Panc1 (cell line): ENCODE measurements around the gene FILIP1L.

Experiments
- CTCF ChIP-seq: fragments of 450-650 bp; IDR thresholded peaks from 2 replicates; pipeline ENCODE4 v1.5.1; 2017; ENCODE audit warnings: mild to moderate bottlenecking
- SIN3A ChIP-seq: IDR thresholded peaks from 2 replicates; pipeline ENCODE4 v1.6.1; 2012; ENCODE audit warnings: low read depth, mild to moderate bottlenecking, low read length, moderate library complexity, borderline replicate concordance; ENCODE audit not compliant: insufficient read depth

GRCh38 chr3:100047455-100048141 lies 66.7 kb downstream of the FILIP1L start:
- TF ChIP-seq SIN3A = no peak
- no peak for TF ChIP-seq CTCF
